Astrocyte (in vitro differentiated cells and primary cell): Measurements from ENCODE around the gene AMD1. TPM values are rescaled to one million over a fixed set of nuclear protein-coding genes. Genes with fewer than 3 reads are reported as not detected.

Experiments
- DNase-seq: peaks from one replicate; pipeline ENCODE4 v3.0.0-alpha.2; 2010; ENCODE audit warnings: low read depth
- FAIRE-seq: peaks from 2 replicates; lab custom pipeline; 2011; peaks lifted over from hg19 to GRCh38; lab: Jason Lieb, UNC
- H2AFZ ChIP-seq: 2 replicates; pipeline ENCODE4 v1.6.0; 2012; ENCODE audit warnings: low read depth, low read length, inconsistent platforms
- H3K27ac ChIP-seq: 2 replicates; pipeline ENCODE4 v1.5.1; 2011; ENCODE audit warnings: low read depth, low read length, inconsistent platforms
- H3K27me3 ChIP-seq: 2 replicates; pipeline ENCODE4 v1.6.0; 2011; ENCODE audit warnings: low read length, inconsistent platforms; ENCODE audit not compliant: insufficient read depth
- H3K36me3 ChIP-seq: 2 replicates; pipeline ENCODE4 v1.5.1; 2011; ENCODE audit warnings: low read length, inconsistent platforms; ENCODE audit not compliant: insufficient read depth
- H3K4me1 ChIP-seq: 2 replicates; pipeline ENCODE4 v1.5.1; 2011; ENCODE audit warnings: low read length, inconsistent platforms; ENCODE audit not compliant: insufficient read depth
- H3K4me2 ChIP-seq: 2 replicates; pipeline ENCODE4 v1.6.0; 2012; ENCODE audit warnings: low read length, inconsistent platforms
- H3K4me3 ChIP-seq: 2 replicates; pipeline ENCODE4 v1.5.1; 2011; ENCODE audit warnings: low read depth, mild to moderate bottlenecking, low read length, inconsistent platforms; ENCODE audit not compliant: insufficient read depth
- H3K79me2 ChIP-seq: 2 replicates; pipeline ENCODE4 v1.6.0; 2012; ENCODE audit warnings: mild to moderate bottlenecking, low read length, inconsistent platforms; ENCODE audit not compliant: insufficient read depth
- H3K9ac ChIP-seq: 2 replicates; pipeline ENCODE4 v1.6.0; 2012; ENCODE audit warnings: mild to moderate bottlenecking, low read length, inconsistent platforms
- H3K9me3 ChIP-seq: 2 replicates; pipeline ENCODE4 v1.5.1; 2012; ENCODE audit warnings: low read depth, mild to moderate bottlenecking, low read length, inconsistent platforms; ENCODE audit not compliant: insufficient read depth
- H4K20me1 ChIP-seq: 2 replicates; pipeline ENCODE4 v1.6.0; 2012; ENCODE audit warnings: low read length, inconsistent platforms; ENCODE audit not compliant: insufficient read depth
- H3K27ac Mint-ChIP-seq: one replicate; pipeline ENCODE4 v1.8.0; 2021; ENCODE audit warnings: mild to moderate bottlenecking, mixed read lengths; ENCODE audit not compliant: unreplicated experiment
- H3K27me3 Mint-ChIP-seq: one replicate; pipeline ENCODE4 v1.8.0; 2021; ENCODE audit warnings: low read depth, mixed read lengths; ENCODE audit not compliant: unreplicated experiment
- H3K36me3 Mint-ChIP-seq: one replicate; pipeline ENCODE4 v1.8.0; 2021; ENCODE audit warnings: low read depth, mixed read lengths; ENCODE audit not compliant: unreplicated experiment
- H3K4me1 Mint-ChIP-seq: one replicate; pipeline ENCODE4 v1.8.0; 2021; ENCODE audit warnings: low read depth, mixed read lengths; ENCODE audit not compliant: unreplicated experiment
- H3K4me3 Mint-ChIP-seq: one replicate; pipeline ENCODE4 v1.8.0; 2021; ENCODE audit warnings: mild to moderate bottlenecking, moderate library complexity, mixed read lengths; ENCODE audit not compliant: unreplicated experiment
- H3K9me3 Mint-ChIP-seq: one replicate; pipeline ENCODE4 v1.8.0; 2021; ENCODE audit warnings: mild to moderate bottlenecking, mixed read lengths; ENCODE audit not compliant: unreplicated experiment
- CTCF ChIP-seq: IDR thresholded peaks from 2 replicates; pipeline ENCODE4 v1.5.1; 2011; ENCODE audit warnings: low read depth, mild to moderate bottlenecking, inconsistent platforms, low read length, moderate library complexity; ENCODE audit not compliant: insufficient read depth
- EZH2 ChIP-seq: IDR thresholded peaks from 2 replicates; pipeline ENCODE4 v1.6.1; 2012; ENCODE audit warnings: mild to moderate bottlenecking, low read length, inconsistent platforms; ENCODE audit not compliant: insufficient read depth
- total RNA-seq: library from RNA; stranded (reverse); gene quantifications from 2 replicates; pipeline ENCODE4 v1.2.1, GENCODE V29; 2021

Gene AMD1
- total RNA-seq, 1 donor from 2014 or later, result 71.6 TPM

GRCh38 chr6:110886555-110887167, 12.1 kb downstream of the AMD1 start:
- Mint-ChIP-seq H3K4me3 (no peak overlapping the region), H3K9me3 (no peaks in the 10 kb centered on the region), H3K4me1 (peaks cover 28% of the 10 kb centered on the region), H3K36me3 (no peaks in the 10 kb centered on the region), H3K27ac (no peak overlapping the region), H3K27me3 (no peaks in the 10 kb centered on the region)
- Histone ChIP-seq H3K4me3 (no peak overlapping the region), H3K9ac (no peak overlapping the region), H3K4me1 (no peaks in the 10 kb centered on the region), H3K27ac (no peak overlapping the region), H3K79me2 (peaks cover 100% of the 10 kb centered on the region), H3K9me3 (no peaks in the 10 kb centered on the region), H3K4me2 (no peak overlapping the region), H2AFZ (no peak overlapping the region), H3K27me3 (no peaks in the 10 kb centered on the region), H4K20me1 (peaks cover 90% of the 10 kb centered on the region), H3K36me3 (peaks cover 14% of the 10 kb centered on the region)
- no peak for TF ChIP-seq CTCF
- TF ChIP-seq EZH2, result no peak
- FAIRE-seq (no peak), DNase-seq (no peak)

- no peaks in the 10 kb centered on the region for H3K27me3 ChIP-seq
- TF ChIP-seq CTCF, result no peak
- TF ChIP-seq EZH2, result no peak
- H3K4me2 ChIP-seq, result no peak overlapping the region
- H3K9ac ChIP-seq, result no peak overlapping the region
- no peaks in the 10 kb centered on the region for H3K9me3 Mint-ChIP-seq
- FAIRE-seq (no peak), DNase-seq (no peak)
- no peak overlapping the region for H3K27ac Mint-ChIP-seq
- H3K4me1 ChIP-seq, result no peaks in the 10 kb centered on the region
- no peaks in the 10 kb centered on the region for H3K27me3 Mint-ChIP-seq
- peaks cover 2% of the 10 kb centered on the region for H3K36me3 Mint-ChIP-seq
- no peak overlapping the region for H3K4me3 Mint-ChIP-seq
- H3K79me2 ChIP-seq, result peaks cover 84% of the 10 kb centered on the region
- peaks cover 45% of the 10 kb centered on the region for H3K36me3 ChIP-seq
- H3K4me3 ChIP-seq, result no peak overlapping the region
- no peak overlapping the region for H2AFZ ChIP-seq
- peaks cover 8% of the 10 kb centered on the region for H3K4me1 Mint-ChIP-seq
- no peak overlapping the region for H3K27ac ChIP-seq
- peaks cover 78% of the 10 kb centered on the region for H4K20me1 ChIP-seq
- no peaks in the 10 kb centered on the region for H3K9me3 ChIP-seq
Measured at GRCh38 chr6:110890288-110890687, 15.7 kb downstream of the AMD1 start.

GRCh38 chr6:110895907-110896608, 21.5 kb downstream of the AMD1 start:
- H3K27ac ChIP-seq, result no peak overlapping the region
- H4K20me1 ChIP-seq, result peaks cover 35% of the 10 kb centered on the region
- TF ChIP-seq EZH2, result no peak
- TF ChIP-seq CTCF, result no peak
- DNase-seq (no peak), FAIRE-seq (no peak)
- H3K4me1 ChIP-seq, result no peaks in the 10 kb centered on the region
- no peaks in the 10 kb centered on the region for H3K9me3 ChIP-seq
- H3K4me2 ChIP-seq, result no peak overlapping the region
- no peak overlapping the region for H3K4me3 ChIP-seq
- Mint-ChIP-seq H3K9me3 (no peaks in the 10 kb centered on the region), H3K36me3 (peaks cover 17% of the 10 kb centered on the region), H3K4me1 (no peaks in the 10 kb centered on the region), H3K4me3 (no peak overlapping the region), H3K27me3 (no peaks in the 10 kb centered on the region), H3K27ac (no peak overlapping the region)
- H3K27me3 ChIP-seq, result no peaks in the 10 kb centered on the region
- no peak overlapping the region for H3K9ac ChIP-seq
- no peak overlapping the region for H2AFZ ChIP-seq
- H3K79me2 ChIP-seq, result peaks cover 26% of the 10 kb centered on the region
- H3K36me3 ChIP-seq, result peaks cover 59% of the 10 kb centered on the region
